ENCODE results near the gene TPRG1L.

The TPRG1L gene

GRCh38 chr1:3641046-3641760 lies 16.4 kb downstream of the TPRG1L start:
- peaks cover 63 to 75% of the 10 kb centered on the region in 2 experiments for H3K36me3 ChIP-seq (ENCODE audit: control insufficient read depth in 1 of 2, insufficient read depth in 2 of 2, low read depth in 1 of 2, low read length in 2 of 2)
- H2AFZ ChIP-seq (ENCODE audit: low read depth, low read length), result no peak overlapping the region
- peaks cover 1% of the 10 kb centered on the region for H3K4me1 ChIP-seq (ENCODE audit: control insufficient read depth, insufficient read depth, low read depth, low read length)
- no peak overlapping the region for H3K18ac ChIP-seq (ENCODE audit: low read depth in 1 of 2, low read length in 2 of 2)
- no peak overlapping the region for H3K9ac ChIP-seq (ENCODE audit: low read length)
- no peak for DNase-seq
- 95% methylated on average over 24 of the region's 26 CpGs for WGBS
- H3K4me2 ChIP-seq (ENCODE audit: low read length, poor library complexity, severe bottlenecking), result no peak overlapping the region
- H3K27me3 ChIP-seq (ENCODE audit: control insufficient read depth in 1 of 2, insufficient read depth in 1 of 2, low read length in 2 of 2), result no peaks in the 10 kb centered on the region
- H3K4me3 ChIP-seq (ENCODE audit: insufficient read depth in 1 of 2, low read depth in 1 of 2, low read length in 2 of 2), result no peak overlapping the region
- no peak overlapping the region for H2BK5ac ChIP-seq (ENCODE audit: low read depth, low read length, poor library complexity, severe bottlenecking)
- H2AK5ac ChIP-seq (ENCODE audit: low read length, severe bottlenecking), result no peak overlapping the region
- no peak overlapping the region for H3K14ac ChIP-seq (ENCODE audit: low read length in 2 of 2)
- no peak overlapping the region for H3K23ac ChIP-seq (ENCODE audit: low read length in 2 of 2)
- H3K27ac ChIP-seq (ENCODE audit: low read length, poor library complexity, severe bottlenecking), result no peak overlapping the region
- peaks cover 15% of the 10 kb centered on the region for H3K79me1 ChIP-seq (replicated peaks; ENCODE audit: low read length, poor library complexity, severe bottlenecking)
- H2BK120ac ChIP-seq (ENCODE audit: low read depth, low read length), result no peak overlapping the region
- H2BK15ac ChIP-seq (ENCODE audit: low read depth, poor library complexity, severe bottlenecking), result no peak overlapping the region
- H4K8ac ChIP-seq (ENCODE audit: low read length), result no peak overlapping the region
- no peak overlapping the region for H3K4ac ChIP-seq (ENCODE audit: low read depth in 1 of 2, low read length in 2 of 2)
- no peak overlapping the region for H2BK12ac ChIP-seq (ENCODE audit: low read length in 2 of 2)
- H4K91ac ChIP-seq (ENCODE audit: low read length), result peak overlapping the region; percentile 56
- H3K9me3 ChIP-seq (ENCODE audit: control insufficient read depth, low read length), result no peaks in the 10 kb centered on the region

- WGBS, result over 99% methylated on average over 8 of the region's 11 CpGs
- H3K14ac ChIP-seq (ENCODE audit: low read length in 2 of 2), result no peak overlapping the region
Measured at GRCh38 chr1:3641816-3642215, 17.0 kb downstream of the TPRG1L start.

GRCh38 chr1:3642919-3643675 lies 18.3 kb downstream of the TPRG1L start:
- H2AK5ac ChIP-seq (ENCODE audit: low read length, severe bottlenecking), result no peak overlapping the region

More at GRCh38 chr1:3641816-3642215, 17.0 kb downstream of the TPRG1L start:
- Histone ChIP-seq H3K9ac (ENCODE audit: low read length) (no peak overlapping the region), H2BK5ac (ENCODE audit: low read depth, low read length, poor library complexity, severe bottlenecking) (no peak overlapping the region), H3K4me2 (ENCODE audit: low read length, poor library complexity, severe bottlenecking) (no peak overlapping the region), H3K23ac (ENCODE audit: low read length in 2 of 2) (no peak overlapping the region), H2BK12ac (ENCODE audit: low read length in 2 of 2) (no peak overlapping the region), H3K27me3 (ENCODE audit: control insufficient read depth in 1 of 2, insufficient read depth in 1 of 2, low read length in 2 of 2) (no peaks in the 10 kb centered on the region), H3K18ac (ENCODE audit: low read depth in 1 of 2, low read length in 2 of 2) (no peak overlapping the region), H2BK15ac (ENCODE audit: low read depth, poor library complexity, severe bottlenecking) (no peak overlapping the region), H4K8ac (ENCODE audit: low read length) (no peak overlapping the region), H2AK5ac (ENCODE audit: low read length, severe bottlenecking) (no peak overlapping the region), H4K91ac (ENCODE audit: low read length) (no peak overlapping the region), H3K4me3 (ENCODE audit: insufficient read depth in 1 of 2, low read depth in 1 of 2, low read length in 2 of 2) (no peak overlapping the region), H3K4ac (ENCODE audit: low read depth in 1 of 2, low read length in 2 of 2) (no peak overlapping the region), H3K9me3 (ENCODE audit: control insufficient read depth, low read length) (no peaks in the 10 kb centered on the region), H3K36me3 (ENCODE audit: control insufficient read depth in 1 of 2, insufficient read depth in 2 of 2, low read depth in 1 of 2, low read length in 2 of 2) (peaks cover 63 to 74% of the 10 kb centered on the region in 2 experiments), H3K79me1 (replicated peaks; ENCODE audit: low read length, poor library complexity, severe bottlenecking) (peaks cover 12% of the 10 kb centered on the region), H3K4me1 (ENCODE audit: control insufficient read depth, insufficient read depth, low read depth, low read length) (no peaks in the 10 kb centered on the region), H2BK120ac (ENCODE audit: low read depth, low read length) (no peak overlapping the region), H3K27ac (ENCODE audit: low read length, poor library complexity, severe bottlenecking) (no peak overlapping the region), H2AFZ (ENCODE audit: low read depth, low read length) (no peak overlapping the region)
- DNase-seq, result no peak

GRCh38 chr1:3644273-3644672 lies 19.5 kb downstream of the TPRG1L start:
- 95% methylated on average over 17 of the region's 25 CpGs for WGBS
- H3K36me3 ChIP-seq (ENCODE audit: control insufficient read depth in 1 of 2, insufficient read depth in 2 of 2, low read depth in 1 of 2, low read length in 2 of 2), result peaks cover 46 to 59% of the 10 kb centered on the region in 2 experiments
- no peak overlapping the region for H2BK120ac ChIP-seq (ENCODE audit: low read depth, low read length)
- no peak overlapping the region for H2AK5ac ChIP-seq (ENCODE audit: low read length, severe bottlenecking)
- H3K9me3 ChIP-seq (ENCODE audit: control insufficient read depth, low read length), result no peaks in the 10 kb centered on the region
- H3K18ac ChIP-seq (ENCODE audit: low read depth in 1 of 2, low read length in 2 of 2), result no peak overlapping the region
- no peak overlapping the region for H3K4me2 ChIP-seq (ENCODE audit: low read length, poor library complexity, severe bottlenecking)
- no peak overlapping the region for H2AFZ ChIP-seq (ENCODE audit: low read depth, low read length)
- no peak overlapping the region for H3K27ac ChIP-seq (ENCODE audit: low read length, poor library complexity, severe bottlenecking)
- H3K4ac ChIP-seq (ENCODE audit: low read depth in 1 of 2, low read length in 2 of 2), result no peak overlapping the region
- H3K27me3 ChIP-seq (ENCODE audit: control insufficient read depth in 1 of 2, insufficient read depth in 1 of 2, low read length in 2 of 2), result no peaks in the 10 kb centered on the region
- no peak overlapping the region for H2BK12ac ChIP-seq (ENCODE audit: low read length in 2 of 2)
- H2BK5ac ChIP-seq (ENCODE audit: low read depth, low read length, poor library complexity, severe bottlenecking), result no peak overlapping the region
- no peak overlapping the region for H4K8ac ChIP-seq (ENCODE audit: low read length)
- no peak for DNase-seq
- peaks cover 19% of the 10 kb centered on the region for H3K79me1 ChIP-seq (replicated peaks; ENCODE audit: low read length, poor library complexity, severe bottlenecking)
- H3K14ac ChIP-seq (ENCODE audit: low read length in 2 of 2), result no peak overlapping the region
- H3K4me3 ChIP-seq (ENCODE audit: insufficient read depth in 1 of 2, low read depth in 1 of 2, low read length in 2 of 2), result no peak overlapping the region
- no peak overlapping the region for H2BK15ac ChIP-seq (ENCODE audit: low read depth, poor library complexity, severe bottlenecking)
- no peak overlapping the region for H4K91ac ChIP-seq (ENCODE audit: low read length)
- H3K23ac ChIP-seq (ENCODE audit: low read length in 2 of 2), result no peak overlapping the region
- peaks cover under 1% of the 10 kb centered on the region for H3K4me1 ChIP-seq (ENCODE audit: control insufficient read depth, insufficient read depth, low read depth, low read length)
- H3K9ac ChIP-seq (ENCODE audit: low read length), result no peak overlapping the region

More at GRCh38 chr1:3642919-3643675, 18.3 kb downstream of the TPRG1L start:
- Histone ChIP-seq H3K18ac (ENCODE audit: low read depth in 1 of 2, low read length in 2 of 2) (no peak overlapping the region), H4K8ac (ENCODE audit: low read length) (no peak overlapping the region), H4K91ac (ENCODE audit: low read length) (no peak overlapping the region), H3K36me3 (ENCODE audit: control insufficient read depth in 1 of 2, insufficient read depth in 2 of 2, low read depth in 1 of 2, low read length in 2 of 2) (peaks cover 57 to 67% of the 10 kb centered on the region in 2 experiments), H3K4me1 (ENCODE audit: control insufficient read depth, insufficient read depth, low read depth, low read length) (no peaks in the 10 kb centered on the region), H3K9ac (ENCODE audit: low read length) (no peak overlapping the region), H3K27ac (ENCODE audit: low read length, poor library complexity, severe bottlenecking) (no peak overlapping the region), H2BK120ac (ENCODE audit: low read depth, low read length) (no peak overlapping the region), H3K4ac (ENCODE audit: low read depth in 1 of 2, low read length in 2 of 2) (no peak overlapping the region), H3K23ac (ENCODE audit: low read length in 2 of 2) (no peak overlapping the region), H3K79me1 (replicated peaks; ENCODE audit: low read length, poor library complexity, severe bottlenecking) (peaks cover 12% of the 10 kb centered on the region), H2BK15ac (ENCODE audit: low read depth, poor library complexity, severe bottlenecking) (no peak overlapping the region), H2BK12ac (ENCODE audit: low read length in 2 of 2) (no peak overlapping the region), H3K9me3 (ENCODE audit: control insufficient read depth, low read length) (no peaks in the 10 kb centered on the region), H3K27me3 (ENCODE audit: control insufficient read depth in 1 of 2, insufficient read depth in 1 of 2, low read length in 2 of 2) (no peaks in the 10 kb centered on the region), H3K4me2 (ENCODE audit: low read length, poor library complexity, severe bottlenecking) (no peak overlapping the region), H3K14ac (ENCODE audit: low read length in 2 of 2) (no peak overlapping the region), H2AFZ (ENCODE audit: low read depth, low read length) (no peak overlapping the region), H3K4me3 (ENCODE audit: insufficient read depth in 1 of 2, low read depth in 1 of 2, low read length in 2 of 2) (no peak overlapping the region), H2BK5ac (ENCODE audit: low read depth, low read length, poor library complexity, severe bottlenecking) (no peak overlapping the region)
- WGBS, result 93% methylated on average over 22 of the region's 43 CpGs
- no peak for DNase-seq

All from mesenchymal stem cell (in vitro differentiated cells and primary cell).